GM19099 (cell line): ENCODE data around the gene EPAS1.

Source experiments
- POLR2A ChIP-seq: IDR thresholded peaks from 3 replicates; pipeline ENCODE4 v1.6.1; 2011; ENCODE audit warnings: low read depth; ENCODE audit not compliant: insufficient read length; ENCODE audit errors: extremely low read depth

Gene EPAS1

DNA sequence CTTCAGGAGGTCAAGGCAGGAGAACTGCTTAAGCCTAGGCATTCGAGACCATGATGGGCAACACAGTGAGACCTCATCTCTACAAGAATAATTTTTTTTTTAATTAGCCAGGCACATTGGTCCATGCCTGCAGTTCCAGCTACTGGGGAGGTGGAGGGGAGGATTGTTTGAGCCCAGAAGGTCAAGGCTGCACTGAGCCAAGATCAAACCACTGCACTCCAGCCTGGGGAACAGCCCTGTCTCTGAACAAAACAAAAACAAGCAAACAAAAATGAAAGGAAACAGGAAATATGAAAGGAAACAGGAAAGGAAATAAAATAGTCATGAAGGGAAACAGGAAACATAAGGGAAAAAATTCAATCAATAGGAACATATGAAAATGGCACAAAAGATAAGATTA is 117.5 kb downstream of the EPAS1 start:
- TF ChIP-seq POLR2A, result no peak

DNA sequence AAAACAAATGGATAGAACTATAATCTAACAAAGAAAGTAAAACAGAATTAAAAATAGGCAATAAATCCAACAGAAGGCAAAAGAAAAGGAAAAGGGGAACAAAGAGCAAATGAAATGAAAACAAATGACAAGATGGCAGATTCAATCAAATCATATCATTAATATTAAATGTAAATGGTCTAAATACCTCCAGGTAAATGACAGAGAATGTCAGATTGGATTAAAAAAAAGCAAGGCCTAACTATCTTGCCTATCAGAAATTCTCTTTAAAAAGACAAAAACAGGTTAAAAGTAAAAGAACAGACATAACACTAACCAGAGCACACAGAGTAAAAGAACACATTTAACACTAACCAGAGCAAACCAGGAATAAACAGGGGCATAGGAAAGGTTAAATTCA is 119.1 kb downstream of the EPAS1 start:
- no peak for TF ChIP-seq POLR2A

DNA sequence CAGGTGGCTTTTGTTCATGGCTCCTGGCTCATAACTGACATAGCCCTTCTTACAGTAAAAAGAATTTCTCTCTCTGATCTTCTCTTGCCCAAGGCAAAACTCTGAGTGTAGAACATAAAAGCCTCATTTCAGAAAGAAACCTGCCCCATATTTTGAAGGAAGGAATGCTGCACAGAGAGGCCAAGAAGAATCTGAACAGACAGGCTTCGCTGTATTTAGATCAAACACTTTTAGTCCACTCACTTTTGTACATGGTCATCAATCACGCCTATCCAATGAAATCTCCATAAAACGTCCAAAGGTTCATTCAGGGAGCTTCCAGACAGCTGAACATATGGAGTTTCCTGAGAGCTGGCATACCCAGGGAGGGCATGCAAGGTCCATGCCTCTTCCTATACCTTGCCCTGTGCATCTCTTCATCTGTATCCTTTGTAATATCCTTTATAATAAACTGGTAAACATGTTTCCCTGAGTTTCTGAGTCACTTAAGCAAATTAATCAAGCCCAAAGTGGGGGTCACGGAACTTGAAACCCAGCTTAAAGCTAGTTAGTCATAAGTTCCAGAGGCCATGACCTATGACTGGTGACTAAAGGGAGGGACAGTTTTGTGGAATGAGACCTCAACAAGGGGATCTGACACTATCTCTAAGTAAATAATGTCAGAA is 119.7 kb downstream of the EPAS1 start:
- no peak for TF ChIP-seq POLR2A

DNA sequence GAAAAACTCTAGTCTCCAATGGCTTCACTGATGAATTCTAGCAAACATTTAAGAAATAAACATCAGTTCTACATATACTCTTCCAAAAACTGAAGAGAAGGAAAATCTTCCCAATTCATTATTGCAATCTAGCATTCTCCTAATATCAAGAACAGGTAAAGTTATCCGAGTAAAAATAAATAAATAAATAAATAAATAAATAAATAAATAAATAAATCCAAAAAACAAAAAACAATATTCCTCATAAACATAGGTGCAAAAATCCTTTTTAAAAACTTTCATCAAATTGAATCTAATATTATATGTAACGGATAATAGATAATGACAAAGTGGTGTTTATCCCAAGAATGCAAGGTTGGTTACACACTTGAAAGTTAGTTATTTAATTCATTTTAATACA is 123.7 kb downstream of the EPAS1 start:
- no peak for TF ChIP-seq POLR2A

DNA sequence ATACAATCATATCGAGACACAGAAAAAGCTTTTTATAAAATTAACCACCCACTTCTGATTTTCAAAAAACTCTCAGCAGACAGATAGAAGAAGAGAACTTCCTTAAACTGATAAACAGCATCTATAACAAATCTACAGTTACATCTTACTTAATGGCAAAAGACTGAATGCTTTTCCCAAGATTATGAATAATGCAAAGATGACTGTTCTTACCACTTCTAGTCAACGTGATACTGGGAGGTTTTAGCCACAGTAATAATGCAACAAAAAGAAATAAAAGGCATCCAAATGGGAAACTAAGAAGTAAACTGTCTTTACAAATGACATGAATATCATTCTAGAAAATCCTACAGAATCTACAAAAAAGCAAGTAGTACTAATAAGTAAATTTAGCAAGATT is 124.2 kb downstream of the EPAS1 start:
- no peak for TF ChIP-seq POLR2A

DNA sequence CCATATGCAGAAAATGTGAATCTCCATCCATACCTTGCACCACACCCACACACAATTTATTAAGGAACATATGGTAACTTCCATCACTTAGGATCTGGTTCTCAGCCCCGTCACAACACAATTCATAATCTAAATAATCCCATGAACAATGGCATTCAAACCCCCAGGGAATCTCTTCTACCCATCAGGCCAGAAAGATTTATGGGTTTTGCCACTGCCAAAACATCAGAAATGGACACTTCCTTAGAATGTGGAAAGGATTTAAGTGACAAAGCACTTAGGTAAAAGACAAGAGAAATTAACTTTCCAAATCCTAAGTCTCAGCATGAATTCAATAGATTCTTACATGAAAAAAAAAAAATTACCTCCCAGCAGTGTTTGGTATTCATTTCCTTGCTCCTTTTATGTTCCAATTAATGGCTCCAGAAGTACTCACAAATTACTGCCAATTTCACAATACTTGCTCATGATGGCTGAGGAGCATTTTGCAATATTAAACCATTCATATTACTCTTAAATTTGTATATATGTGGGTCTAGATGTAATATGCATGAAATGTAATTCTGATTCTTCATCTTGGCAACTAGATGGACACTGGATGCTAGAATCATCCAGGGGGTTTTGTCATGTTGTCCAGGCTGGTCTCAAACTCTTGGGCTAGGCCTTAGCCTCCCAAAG is 125.6 kb downstream of the EPAS1 start:
- TF ChIP-seq POLR2A, result no peak

DNA sequence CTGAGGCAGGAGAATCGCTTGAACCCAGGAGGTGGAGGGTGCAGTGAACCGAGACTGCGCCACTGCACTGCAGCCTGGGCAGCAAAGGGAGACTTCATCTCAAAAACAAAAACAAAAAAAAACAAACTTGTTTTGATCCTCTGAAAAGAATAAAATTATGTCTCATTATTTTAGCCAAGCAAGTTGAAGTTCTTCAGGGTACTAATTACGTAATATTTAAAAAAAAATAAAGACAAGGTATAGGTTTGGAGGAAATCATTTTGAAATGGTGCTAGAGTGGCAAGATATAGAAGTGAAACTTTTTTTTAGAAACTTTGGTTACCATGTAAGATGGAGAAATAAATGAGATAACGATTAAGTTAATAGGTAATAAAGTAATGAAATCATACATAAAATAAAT is 127.7 kb downstream of the EPAS1 start:
- no peak for TF ChIP-seq POLR2A

DNA sequence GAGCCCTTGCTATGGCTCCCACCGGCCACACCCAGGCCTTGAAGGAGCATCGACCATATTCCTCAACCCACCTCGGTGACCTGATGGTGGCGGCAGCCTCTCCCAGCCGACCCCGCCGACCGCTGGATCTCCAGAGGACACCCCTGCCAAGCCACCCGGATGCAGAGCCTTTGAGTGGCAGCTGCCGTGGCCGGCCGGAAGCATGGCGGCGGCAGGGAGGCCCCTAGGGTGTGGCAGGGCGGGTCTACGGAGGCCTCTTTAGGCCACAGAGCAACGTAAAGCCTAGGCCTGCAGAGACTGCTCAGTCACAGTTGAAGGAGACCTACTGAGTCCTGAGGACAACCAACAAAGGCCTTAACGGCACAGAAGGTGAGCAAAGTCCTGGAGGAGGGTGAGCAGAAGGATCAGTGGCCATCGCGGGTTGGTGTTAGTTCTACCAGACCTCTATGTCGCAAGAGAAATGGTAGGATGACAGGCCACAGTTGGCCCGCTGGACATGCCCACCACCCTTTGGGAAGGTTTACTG is 131.8 kb downstream of the EPAS1 start:
- TF ChIP-seq POLR2A, result no peak

DNA sequence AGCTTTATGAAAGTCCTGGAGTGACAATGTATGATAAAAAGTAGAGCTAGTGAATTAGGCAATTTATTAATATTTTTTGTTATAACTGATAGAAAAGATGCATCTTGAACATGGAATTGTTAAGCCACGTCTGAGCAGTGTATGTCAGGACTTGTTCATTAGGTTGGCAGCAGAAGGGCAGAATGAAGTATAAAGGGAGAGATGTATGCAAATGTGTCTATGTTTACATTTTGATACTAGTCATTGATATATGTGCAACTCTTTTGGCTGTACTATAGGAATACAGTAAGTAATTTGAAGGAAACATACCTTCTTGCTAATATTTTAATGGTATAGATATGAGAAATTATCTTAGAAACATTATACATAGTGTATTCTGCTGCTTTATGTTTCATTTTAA is 133.2 kb downstream of the EPAS1 start:
- TF ChIP-seq POLR2A, result no peak

DNA sequence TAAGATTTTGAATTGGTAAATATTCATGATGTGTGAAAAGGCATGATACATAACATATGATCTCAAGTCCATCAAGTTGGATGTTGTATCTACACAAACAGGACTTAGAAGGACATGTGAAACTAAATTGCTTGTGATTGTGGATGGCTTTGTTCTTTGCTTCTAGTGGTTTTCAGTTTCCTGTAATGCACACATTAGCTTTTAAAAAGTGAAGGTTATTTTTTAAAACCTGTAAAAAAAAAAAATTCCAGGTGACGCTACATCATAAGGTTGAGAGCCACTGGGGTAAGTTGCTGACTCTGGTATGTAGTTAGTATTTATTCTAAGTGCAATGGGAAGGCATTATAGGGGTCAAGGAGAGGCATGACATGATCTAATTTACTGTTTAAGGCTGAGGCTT is 133.8 kb downstream of the EPAS1 start:
- TF ChIP-seq POLR2A, result no peak

DNA sequence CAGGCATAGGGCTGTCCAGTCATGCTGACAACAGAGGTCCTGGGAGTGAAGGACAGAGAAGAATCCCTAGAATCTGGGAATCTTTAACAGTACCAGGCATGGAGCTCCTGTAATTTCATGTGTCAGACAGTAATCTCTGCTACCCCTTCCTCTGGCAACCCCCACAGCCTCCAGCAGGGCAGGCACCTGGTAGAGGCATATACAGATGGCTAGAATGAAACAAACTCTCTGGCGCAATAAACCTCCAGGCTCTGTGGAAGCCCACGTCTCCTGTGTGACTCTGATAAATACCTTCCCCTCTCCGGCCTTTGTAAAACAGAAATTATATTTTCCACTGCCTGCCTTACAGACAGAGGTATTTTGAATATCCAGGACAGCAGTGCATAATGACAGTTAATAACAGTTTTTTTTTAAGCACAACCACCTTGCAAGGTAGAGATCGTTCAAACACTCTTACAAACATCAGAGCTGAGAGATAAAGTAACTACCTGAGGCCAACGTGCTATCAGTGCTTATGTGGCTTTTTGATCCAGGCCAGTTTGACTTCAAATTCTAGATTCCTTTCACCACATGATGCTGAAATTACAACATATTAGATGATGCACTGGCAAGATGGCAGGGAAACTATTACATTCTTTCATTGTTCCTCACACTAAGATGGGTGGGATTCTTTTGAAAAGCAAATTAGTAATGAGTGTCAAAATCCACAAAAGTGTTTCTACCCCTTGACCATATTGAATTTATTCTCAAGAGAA is 134.5 kb downstream of the EPAS1 start:
- TF ChIP-seq POLR2A, result no peak

DNA sequence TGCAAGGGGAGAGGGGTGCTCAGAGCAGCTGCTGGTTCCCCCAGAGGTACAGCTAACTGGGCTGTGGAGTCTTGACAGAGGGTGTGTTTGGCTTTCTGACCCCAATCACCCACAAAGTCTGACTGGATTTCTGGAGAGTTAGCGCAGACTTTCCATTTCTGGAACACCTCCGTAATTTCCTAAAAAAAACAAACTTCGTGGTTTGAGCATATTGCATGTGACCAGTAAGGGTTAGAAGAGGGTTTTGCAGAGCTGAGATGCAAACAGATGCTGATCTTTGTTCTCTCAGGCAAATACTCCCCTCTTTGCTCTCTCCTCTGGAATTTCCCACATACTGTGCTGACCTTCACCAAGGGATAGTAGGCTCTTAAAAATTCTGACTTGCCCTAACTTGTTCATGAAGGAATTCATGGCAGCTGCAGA is 137.7 kb downstream of the EPAS1 start:
- TF ChIP-seq POLR2A, result no peak

DNA sequence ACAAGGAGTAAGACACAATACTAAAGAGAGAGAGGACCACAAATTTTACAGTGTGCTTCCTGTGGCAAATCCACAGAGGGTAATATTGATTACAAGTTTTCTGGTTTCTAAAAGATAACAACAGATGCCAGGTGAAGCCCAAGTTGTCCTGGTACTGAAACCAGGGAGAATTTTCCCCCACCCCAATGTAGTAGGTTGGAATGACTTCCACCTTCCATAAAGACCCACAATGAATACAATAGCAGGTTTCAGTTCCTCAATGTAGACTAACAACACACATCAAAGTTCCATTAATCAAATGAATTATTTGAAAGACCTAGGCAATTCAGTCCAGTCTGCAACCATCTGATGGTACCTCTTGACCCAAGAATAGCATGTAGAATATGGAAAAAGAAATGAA is 138.1 kb downstream of the EPAS1 start:
- TF ChIP-seq POLR2A, result no peak

DNA sequence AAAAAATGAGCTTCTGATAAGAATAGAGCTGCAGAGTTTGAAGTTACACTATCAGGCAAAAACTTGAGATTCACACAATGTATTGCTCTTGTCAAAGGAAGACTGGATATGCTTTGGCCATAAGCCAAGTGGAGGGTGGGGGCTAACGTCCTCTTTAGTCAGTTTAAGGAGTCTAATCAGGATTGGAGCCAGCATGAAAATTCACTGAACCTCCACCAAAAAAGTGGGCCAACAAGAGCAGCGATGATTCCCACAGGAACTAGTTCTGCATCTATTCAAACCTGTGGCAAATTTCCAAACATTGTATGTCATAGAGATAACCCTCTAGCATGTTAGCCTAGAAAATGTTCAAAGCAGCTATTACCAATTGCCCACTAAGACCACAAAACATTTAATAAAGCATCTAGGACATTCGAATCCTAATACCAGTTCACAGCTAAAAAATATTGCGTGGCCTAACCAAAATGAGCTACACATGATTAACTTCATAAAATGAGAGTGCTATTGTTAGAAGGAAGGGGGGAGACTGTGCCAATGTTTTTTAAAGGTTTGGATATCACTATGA is 138.7 kb downstream of the EPAS1 start:
- TF ChIP-seq POLR2A, result no peak
